Measurements from ENCODE around the gene FAM184B. TPM values are rescaled to one million over a fixed set of nuclear protein-coding genes. Genes with fewer than 3 reads are reported as not detected.

Gene FAM184B
- total RNA-seq, 1 experiment from 2014 or later = 0.09 TPM

- no peak for TF ChIP-seq CTCF (IDR thresholded peaks at IDR 0.05; ENCODE audit: unreplicated experiment)
- no peak for DNase-seq
- no peak overlapping the region for H3K4me3 Mint-ChIP-seq (ENCODE audit: low read depth, unreplicated experiment)
- intact Hi-C loops (cut with micrococcal nuclease; ENCODE audit: unreplicated experiment) = no loop called here
- H3K27ac Mint-ChIP-seq (ENCODE audit: unreplicated experiment) = no peak overlapping the region
- CTCF ChIA-PET = no interaction called here
- no peaks in the 10 kb centered on the region for H3K36me3 Mint-ChIP-seq (ENCODE audit: insufficient read depth, unreplicated experiment)
- BruUV-seq (replicated peaks) = no TSS peak
- H3K9me3 Mint-ChIP-seq (ENCODE audit: low read depth, unreplicated experiment) = no peaks in the 10 kb centered on the region
- no peaks in the 10 kb centered on the region for H3K27me3 Mint-ChIP-seq (ENCODE audit: unreplicated experiment)
- H3K4me1 Mint-ChIP-seq (ENCODE audit: low read depth, unreplicated experiment) = no peaks in the 10 kb centered on the region
Observed at GRCh38 chr4:17657849-17658248, 123.6 kb downstream of the FAM184B start.

DNA sequence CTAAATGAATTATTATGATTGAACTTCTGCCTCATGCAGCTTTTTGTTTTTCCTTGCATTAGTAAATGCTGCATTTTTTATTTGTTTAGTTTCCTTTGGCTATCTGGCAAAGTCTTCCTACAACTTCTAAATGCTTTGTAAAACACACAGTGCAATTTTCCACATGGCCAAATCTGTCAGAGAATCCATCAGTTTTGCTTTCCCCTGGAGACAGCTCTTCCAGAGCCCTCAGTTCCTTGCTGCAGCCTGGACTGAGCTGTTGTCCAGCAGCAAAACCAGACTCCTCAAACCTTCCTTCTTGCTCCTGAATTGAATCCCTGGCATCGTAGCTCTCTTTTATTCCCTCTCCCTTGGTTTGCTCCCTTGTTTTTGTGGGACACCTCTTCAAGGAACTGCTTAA, 124.3 kb downstream of the FAM184B start:
- Mint-ChIP-seq H3K4me1 (ENCODE audit: low read depth, unreplicated experiment) (no peaks in the 10 kb centered on the region), H3K27ac (ENCODE audit: unreplicated experiment) (no peak overlapping the region), H3K27me3 (ENCODE audit: unreplicated experiment) (no peaks in the 10 kb centered on the region), H3K9me3 (ENCODE audit: low read depth, unreplicated experiment) (no peaks in the 10 kb centered on the region), H3K36me3 (ENCODE audit: insufficient read depth, unreplicated experiment) (no peaks in the 10 kb centered on the region), H3K4me3 (ENCODE audit: low read depth, unreplicated experiment) (no peak overlapping the region)
- CTCF ChIA-PET = no interaction called here
- BruUV-seq (replicated peaks) = no TSS peak
- no peak for TF ChIP-seq CTCF (IDR thresholded peaks at IDR 0.05; ENCODE audit: unreplicated experiment)
- intact Hi-C loops (cut with micrococcal nuclease; ENCODE audit: unreplicated experiment) = no loop called here
- DNase-seq = no peak

GRCh38 chr4:17654701-17655100, 126.7 kb downstream of the FAM184B start:
- DNase-seq = no peak
- H3K9me3 Mint-ChIP-seq (ENCODE audit: low read depth, unreplicated experiment) = no peaks in the 10 kb centered on the region
- no peaks in the 10 kb centered on the region for H3K36me3 Mint-ChIP-seq (ENCODE audit: insufficient read depth, unreplicated experiment)
- no peaks in the 10 kb centered on the region for H3K27me3 Mint-ChIP-seq (ENCODE audit: unreplicated experiment)
- BruUV-seq (replicated peaks) = no TSS peak
- no peak overlapping the region for H3K27ac Mint-ChIP-seq (ENCODE audit: unreplicated experiment)
- no peak overlapping the region for H3K4me3 Mint-ChIP-seq (ENCODE audit: low read depth, unreplicated experiment)
- CTCF ChIA-PET = interaction anchor here (0.6 kb wide), 1 partner anchor 11 kb away, joined by 11 read pairs; no protein-coding TSS in a partner anchor
- intact Hi-C loops (cut with micrococcal nuclease; ENCODE audit: unreplicated experiment) = no loop called here
- H3K4me1 Mint-ChIP-seq (ENCODE audit: low read depth, unreplicated experiment) = no peaks in the 10 kb centered on the region
- no peak for TF ChIP-seq CTCF (IDR thresholded peaks at IDR 0.05; ENCODE audit: unreplicated experiment)

DNA sequence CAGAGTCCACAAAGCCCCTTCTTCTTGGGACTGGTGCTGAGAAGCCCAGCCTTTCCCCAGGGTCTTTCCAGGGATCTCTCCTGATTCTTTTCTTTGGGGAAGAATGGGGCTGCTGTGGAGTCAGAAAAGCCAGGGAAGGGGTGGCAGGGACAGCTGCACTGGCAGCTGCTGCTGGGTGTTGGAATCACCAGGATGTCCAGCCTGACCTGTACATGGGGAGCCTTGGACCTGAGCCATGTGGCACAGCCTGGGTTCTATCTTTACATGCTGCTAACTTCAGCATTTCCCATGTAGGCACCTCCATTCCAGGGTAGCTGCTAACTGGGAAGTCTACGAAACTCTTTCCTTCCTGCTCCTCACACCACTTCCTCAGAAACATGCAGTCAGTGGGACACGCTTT, 131.0 kb downstream of the FAM184B start:
- BruUV-seq (replicated peaks) = no TSS peak
- CTCF ChIA-PET = no interaction called here
- Mint-ChIP-seq H3K4me1 (ENCODE audit: low read depth, unreplicated experiment) (no peaks in the 10 kb centered on the region), H3K27me3 (ENCODE audit: unreplicated experiment) (no peaks in the 10 kb centered on the region), H3K36me3 (ENCODE audit: insufficient read depth, unreplicated experiment) (no peaks in the 10 kb centered on the region), H3K27ac (ENCODE audit: unreplicated experiment) (no peak overlapping the region), H3K9me3 (ENCODE audit: low read depth, unreplicated experiment) (no peaks in the 10 kb centered on the region), H3K4me3 (ENCODE audit: low read depth, unreplicated experiment) (no peak overlapping the region)
- no peak for TF ChIP-seq CTCF (IDR thresholded peaks at IDR 0.05; ENCODE audit: unreplicated experiment)
- no peak for DNase-seq
- intact Hi-C loops (cut with micrococcal nuclease; ENCODE audit: unreplicated experiment) = no loop called here
